ENCODE results near the gene PDP2.
"Not testable (repeated sequence)": the region's sequence is repeated elsewhere in the genome, so short reads cannot be mapped to it uniquely, and the experiment has no call there.

The PDP2 gene

GRCh38 chr16:66886321-66886720 is 6.0 kb downstream of the PDP2 start:
- DNase-seq (ENCODE audit: low read depth) = no peak

GRCh38 chr16:66886914-66887313 is 6.6 kb downstream of the PDP2 start:
- DNase-seq (ENCODE audit: low read depth) = no peak

- DNase-seq (ENCODE audit: low read depth) = no peak
Observed at GRCh38 chr16:66888647-66889615, 8.6 kb downstream of the PDP2 start.

GRCh38 chr16:66889622-66890021 is 9.3 kb downstream of the PDP2 start:
- DNase-seq (ENCODE audit: low read depth) = no peak

- DNase-seq (ENCODE audit: low read depth) = no peak
Observed at GRCh38 chr16:66890799-66891198, 10.5 kb downstream of the PDP2 start.

- no peak for DNase-seq (ENCODE audit: low read depth)
Observed at GRCh38 chr16:66891360-66891759, 11.0 kb downstream of the PDP2 start.

GRCh38 chr16:66891797-66892196 is 11.5 kb downstream of the PDP2 start:
- DNase-seq (ENCODE audit: low read depth) = no peak

- DNase-seq (ENCODE audit: low read depth) = no peak
Observed at GRCh38 chr16:66894055-66894454, 13.7 kb downstream of the PDP2 start.

- DNase-seq (ENCODE audit: low read depth) = no peak
Observed at GRCh38 chr16:66894948-66895688, 14.8 kb downstream of the PDP2 start.

GRCh38 chr16:66895689-66895979 is 15.3 kb downstream of the PDP2 start:
- no peak for DNase-seq (ENCODE audit: low read depth)

GRCh38 chr16:66895999-66896398 is 15.7 kb downstream of the PDP2 start:
- no peak for DNase-seq (ENCODE audit: low read depth)

- not testable (repeated sequence) for DNase-seq (ENCODE audit: low read depth)
Observed at GRCh38 chr16:66896682-66897081, 16.4 kb downstream of the PDP2 start.

- no peak for DNase-seq (ENCODE audit: low read depth)
Observed at GRCh38 chr16:66898207-66898606, 17.9 kb downstream of the PDP2 start.

GRCh38 chr16:66898933-66899309 is 18.6 kb downstream of the PDP2 start:
- no peak for DNase-seq (ENCODE audit: low read depth)

GRCh38 chr16:66899310-66899944 is 19.1 kb downstream of the PDP2 start:
- no peak for DNase-seq (ENCODE audit: low read depth)

GRCh38 chr16:66899945-66900710 is 19.8 kb downstream of the PDP2 start:
- no peak for DNase-seq (ENCODE audit: low read depth)

GRCh38 chr16:66900721-66901441 is 20.6 kb downstream of the PDP2 start:
- DNase-seq (ENCODE audit: low read depth) = no peak

GRCh38 chr16:66901626-66902025 is 21.3 kb downstream of the PDP2 start:
- DNase-seq (ENCODE audit: low read depth) = no peak

- no peak for DNase-seq (ENCODE audit: low read depth)
Observed at GRCh38 chr16:66902648-66903543, 22.6 kb downstream of the PDP2 start.
